NOMO-1 treated with DMSO at 0.1 percent for 48 hours (cell line): ENCODE results near the gene ACO2.
"Not testable (repeated sequence)": the region's sequence is repeated elsewhere in the genome, so short reads cannot be mapped to it uniquely, and the experiment has no call there.

Experiments used
- DNase-seq: peaks from one replicate; lab custom pipeline; 2025; ENCODE audit not compliant: unreplicated experiment; lab: John Stamatoyannopoulos, UW

ACO2 gene

DNA sequence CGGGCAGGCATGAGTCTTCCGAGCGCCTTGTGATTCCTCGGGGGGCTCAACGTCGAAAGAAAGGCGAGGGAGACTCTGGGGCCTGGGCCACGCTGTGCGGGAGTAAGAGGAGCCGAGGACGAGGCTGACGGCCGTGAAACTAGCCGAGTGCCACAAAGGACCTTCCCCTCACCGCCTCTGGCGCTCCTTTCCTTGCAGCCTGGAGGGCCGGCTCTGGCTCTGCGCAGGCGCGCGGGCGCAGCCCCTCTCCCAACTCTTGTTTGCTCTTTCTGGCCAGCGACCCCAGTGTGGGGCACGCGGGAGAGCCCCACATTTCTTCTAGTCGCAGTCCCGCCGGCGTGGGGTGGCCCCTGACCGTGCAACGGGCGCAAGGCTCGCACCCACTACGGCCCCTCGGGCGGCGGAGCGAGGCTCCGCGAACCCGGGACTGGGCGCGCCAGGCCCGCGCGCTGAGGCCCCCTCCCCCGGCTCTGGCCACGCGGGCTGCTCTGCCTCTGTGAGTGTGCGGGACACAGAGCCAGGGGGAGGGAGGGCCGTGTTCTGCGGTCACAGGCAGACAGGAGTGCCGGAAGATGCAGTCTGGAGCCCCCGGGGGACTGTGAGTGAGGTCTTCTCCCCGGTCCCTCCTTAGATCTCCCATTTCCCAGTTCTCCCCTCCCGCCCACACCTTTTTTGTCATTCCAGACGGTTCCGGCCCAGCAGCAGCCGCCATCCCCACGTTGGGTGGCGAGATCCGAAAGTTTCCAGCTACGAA, 21.3 kb upstream of the ACO2 start:
- peak; percentile 50 for DNase-seq

DNA sequence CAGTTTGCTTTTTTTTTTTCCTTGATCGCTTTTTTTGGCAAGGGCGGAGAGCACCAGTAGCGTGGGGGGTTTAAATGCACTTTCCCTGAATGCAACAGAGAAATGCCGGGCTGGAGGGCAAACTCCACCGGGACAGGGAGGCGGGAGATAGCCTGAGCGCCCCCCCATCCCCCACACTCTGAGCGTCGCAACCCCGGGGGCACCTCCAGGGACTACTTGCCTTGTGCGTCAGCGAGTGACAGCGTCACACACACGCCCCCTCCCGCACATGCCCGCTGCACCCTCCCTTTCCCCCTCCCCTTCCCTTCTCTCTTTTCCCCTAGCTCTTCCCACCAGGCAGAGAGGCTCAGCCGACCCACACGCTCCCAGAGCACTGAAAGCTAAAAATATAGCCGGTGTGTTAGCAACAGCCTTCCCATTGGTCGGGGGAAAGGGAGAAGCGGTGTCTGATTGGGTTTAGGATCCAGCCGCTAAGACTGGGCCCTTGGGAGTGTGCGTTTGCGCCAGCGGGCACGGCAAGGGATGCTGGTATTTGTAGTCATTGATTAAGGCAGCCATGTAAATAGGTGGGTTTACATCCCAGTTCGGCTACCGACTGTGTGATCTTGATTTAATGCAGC, 20.6 kb upstream of the ACO2 start:
- DNase-seq: peak; percentile 99

DNA sequence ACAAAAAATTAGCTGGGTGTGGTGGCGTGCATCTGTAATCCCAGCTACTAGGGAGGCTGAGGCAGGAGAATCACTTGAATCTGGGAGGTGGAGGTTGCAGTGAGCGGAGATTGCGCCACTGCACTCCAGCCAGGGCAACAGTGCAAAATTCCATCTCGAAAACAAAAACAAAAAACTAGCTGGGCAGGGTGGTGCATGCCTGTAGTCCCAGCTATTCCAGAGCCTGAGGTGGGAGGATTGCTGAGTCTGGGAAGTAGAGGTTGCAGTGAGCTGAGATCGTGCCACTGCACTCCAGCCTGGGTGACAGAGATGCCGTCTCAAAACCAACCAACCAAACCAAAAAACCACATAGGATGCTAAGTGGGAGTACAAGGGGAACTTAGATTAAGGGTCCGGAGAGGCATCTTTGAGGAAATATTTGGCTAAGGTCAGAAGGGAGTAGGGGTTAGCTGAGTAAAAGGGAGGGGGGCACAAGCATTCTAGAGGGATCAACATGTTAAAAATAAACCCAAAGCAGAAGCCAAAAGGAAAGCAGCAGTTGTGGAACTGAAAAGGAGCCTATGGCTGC, 10.7 kb upstream of the ACO2 start:
- no peak for DNase-seq

DNA sequence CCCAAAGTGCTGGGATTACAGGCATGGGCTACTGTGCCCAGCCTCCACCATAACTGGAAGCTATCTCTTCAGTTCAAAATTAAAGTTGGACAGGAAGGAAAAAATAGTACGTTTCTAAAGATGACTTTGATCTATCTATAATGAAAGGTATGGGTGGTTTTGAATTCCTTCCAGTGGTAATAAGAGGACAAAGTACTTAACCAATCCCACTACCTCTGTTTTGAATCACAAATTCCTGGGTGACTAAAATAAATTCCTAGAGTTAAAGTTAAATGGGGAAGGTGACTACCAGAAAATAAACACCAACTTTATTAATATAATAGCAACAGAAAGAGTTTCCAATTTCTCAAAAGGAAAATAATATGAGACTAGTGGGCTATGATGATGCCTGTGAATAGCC, 9.5 kb upstream of the ACO2 start:
- DNase-seq: no peak

DNA sequence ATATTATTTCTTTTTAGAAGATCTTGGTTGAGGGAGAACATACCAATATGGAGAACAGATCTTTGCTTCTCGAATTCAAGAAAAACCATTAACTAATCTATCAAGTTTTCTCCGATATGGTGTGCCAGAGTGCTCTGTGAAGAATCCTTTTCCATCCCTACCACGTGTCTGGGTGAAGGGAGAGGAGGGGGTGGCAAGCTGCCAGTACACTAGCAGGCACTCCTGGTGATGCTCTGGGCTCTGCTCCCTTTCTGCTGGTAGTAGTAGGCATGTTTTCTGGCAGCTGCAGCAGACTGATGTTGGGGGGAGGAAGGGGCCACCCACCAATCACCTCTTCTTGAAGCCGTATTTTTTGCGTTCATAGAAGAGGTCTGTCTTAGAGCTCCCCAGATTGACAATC, 8.8 kb upstream of the ACO2 start:
- not testable (repeated sequence) for DNase-seq

DNA sequence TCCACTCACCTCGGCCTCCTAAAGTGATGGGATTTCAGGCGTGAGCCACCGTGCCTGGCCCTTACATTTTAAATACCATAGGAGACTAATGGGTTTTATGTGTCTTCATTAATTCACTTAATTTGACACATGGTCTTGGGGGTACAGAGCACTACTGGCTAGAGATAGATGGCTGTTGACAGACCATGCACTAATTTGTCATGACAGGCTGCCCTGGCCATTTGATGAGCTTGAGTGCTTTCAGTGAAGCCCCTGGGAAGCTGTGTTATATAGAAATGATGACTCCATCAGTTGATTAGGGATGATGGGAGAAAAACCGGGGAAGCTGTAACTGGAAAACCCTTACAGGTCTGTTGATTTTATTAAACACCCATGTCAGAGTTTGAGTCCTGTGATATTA, 7.0 kb upstream of the ACO2 start:
- DNase-seq: no peak

DNA sequence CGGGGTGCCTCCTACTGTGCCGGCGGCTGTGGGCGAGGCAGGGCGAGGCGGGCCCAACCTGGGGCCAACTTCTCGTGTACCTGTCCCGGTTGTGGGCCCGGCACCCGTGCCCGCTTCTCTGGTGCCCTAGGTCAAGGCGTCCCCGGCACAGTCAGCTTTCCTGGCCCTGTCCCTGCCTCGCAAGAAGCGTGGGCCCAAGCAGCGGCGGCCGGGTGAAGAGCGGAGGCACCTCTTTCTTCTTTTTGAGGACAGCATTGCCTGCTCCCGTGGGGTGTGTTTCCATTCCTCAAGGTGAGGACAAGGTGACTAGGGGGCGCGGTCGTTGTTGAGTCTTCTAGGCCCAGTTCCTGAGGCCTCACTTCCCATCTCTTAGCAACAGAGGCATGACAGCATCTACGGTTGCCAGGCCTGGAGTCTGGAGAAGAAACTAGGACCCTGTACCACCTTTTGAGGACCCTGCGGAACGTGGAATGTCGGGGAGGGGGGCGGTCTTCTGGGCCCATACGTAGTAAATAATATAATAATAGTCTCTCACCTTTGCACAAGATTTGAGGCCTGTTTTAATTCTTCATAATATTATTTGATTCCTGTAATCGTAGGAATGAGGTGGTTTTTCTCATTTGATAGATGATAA, 418 bp downstream of the ACO2 start:
- peak; percentile 43 for DNase-seq

DNA sequence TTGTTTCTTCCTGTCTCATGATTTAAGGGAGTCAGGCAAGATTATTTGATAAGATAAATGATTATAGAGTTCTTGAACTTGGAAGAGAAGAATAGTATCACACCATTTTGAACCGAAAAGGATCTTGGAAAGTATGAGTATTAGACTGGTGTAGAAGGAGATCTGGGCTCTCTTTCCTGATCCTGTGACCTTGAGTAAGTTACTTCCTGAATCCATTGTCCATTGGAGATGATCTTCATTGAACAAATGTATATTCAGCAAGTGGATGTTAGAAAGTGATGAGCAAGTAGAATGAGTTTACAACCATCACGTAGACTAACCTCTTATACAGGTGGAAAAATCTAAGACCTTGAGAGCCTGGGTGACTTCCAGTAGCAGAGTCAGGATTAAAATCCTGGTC, 2.0 kb downstream of the ACO2 start:
- DNase-seq: no peak

DNA sequence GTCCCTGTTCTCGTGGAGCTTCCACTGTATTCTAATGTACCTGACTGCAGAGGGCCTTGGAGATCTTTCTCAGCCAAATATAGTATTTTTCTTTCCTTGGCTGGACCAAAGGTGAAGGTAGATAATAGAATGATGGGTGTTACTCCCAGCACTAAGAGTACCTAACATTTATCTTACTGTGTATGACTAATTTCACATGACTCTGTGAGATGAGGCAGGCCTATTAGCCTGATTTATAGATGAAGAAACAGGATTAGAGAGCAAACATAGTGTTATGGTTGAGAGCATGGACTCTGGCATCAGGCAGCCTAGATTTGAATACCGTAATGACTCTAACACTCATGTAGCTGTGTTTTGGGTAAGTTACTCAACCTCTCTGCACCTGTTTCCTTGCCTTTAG, 2.7 kb downstream of the ACO2 start:
- DNase-seq: no peak

DNA sequence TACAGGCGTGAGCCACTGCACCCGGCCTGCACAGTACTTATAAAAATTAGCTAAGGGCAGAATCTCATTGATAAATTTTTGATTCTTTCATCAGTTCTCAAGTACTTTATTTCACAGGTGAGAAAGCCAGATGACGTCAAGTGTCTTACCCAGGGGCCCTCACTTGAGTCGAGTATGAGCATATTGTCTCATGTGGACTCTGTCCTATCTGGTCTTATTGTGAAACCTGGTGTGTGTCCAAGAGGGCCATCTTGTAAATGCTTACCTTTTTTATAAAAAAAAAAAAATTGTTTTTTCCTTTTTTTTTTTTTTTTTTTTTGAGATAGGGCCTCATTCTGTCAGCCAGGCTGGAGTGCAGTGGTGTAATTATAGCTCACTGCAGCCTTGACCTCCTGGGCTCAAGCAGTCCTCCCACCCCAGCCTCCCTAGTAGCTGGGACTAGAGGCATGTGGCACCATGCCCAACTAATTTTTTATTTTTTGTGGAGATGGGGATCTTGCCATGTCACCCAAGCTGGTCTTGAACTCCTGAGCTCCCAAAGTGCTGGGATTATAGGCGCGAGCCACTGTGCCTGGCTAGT, 6.0 kb downstream of the ACO2 start:
- no peak for DNase-seq

DNA sequence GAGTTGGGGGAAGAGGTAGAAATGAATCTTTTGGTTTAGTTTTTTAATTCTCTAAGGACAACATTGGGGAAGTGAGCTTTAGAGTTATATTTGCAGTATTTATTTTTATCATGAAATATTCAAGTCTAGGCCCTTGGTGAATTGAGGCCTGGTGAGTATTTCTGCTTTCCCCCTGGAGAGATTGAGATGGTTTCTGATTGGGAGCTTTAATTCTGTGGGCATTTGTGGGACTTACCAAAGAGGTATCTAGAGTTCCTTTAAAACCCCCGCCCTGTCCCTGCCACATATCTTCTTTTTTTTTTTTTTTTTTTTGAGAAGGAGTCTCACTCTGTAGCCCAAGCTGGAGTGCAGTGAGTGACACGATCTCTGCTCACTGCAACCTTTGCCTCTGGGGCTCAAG, 9.6 kb downstream of the ACO2 start:
- no peak for DNase-seq

DNA sequence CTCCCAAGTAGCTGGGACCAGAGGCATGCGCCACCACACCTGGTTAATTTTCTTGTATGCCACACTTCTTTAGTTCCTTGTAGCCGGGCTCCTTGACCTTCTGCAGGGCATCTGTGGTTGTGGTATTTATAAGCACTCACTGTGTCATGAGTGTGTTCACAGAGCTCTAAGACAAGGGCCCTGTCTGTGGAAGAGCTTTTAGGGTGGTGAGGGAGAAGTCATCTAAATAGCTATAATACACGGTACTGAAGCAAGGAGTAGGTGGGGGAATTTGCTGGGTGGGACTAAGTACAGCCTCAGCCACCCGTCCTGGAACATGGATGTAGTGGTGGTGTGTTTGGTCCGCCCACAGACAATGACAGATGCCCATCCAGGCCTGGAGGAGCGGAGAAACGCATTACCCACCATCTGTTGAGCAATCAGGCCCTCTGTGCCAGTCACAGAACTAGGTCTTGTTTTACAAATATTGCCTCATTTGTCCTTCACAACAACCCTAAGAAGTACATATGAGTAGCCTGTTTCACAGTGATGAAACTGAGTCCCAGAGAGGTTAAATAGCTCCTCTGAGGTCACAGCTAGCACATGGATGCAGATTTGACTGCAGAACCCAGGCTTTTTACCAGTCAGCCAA, 10.1 kb downstream of the ACO2 start:
- no peak for DNase-seq

DNA sequence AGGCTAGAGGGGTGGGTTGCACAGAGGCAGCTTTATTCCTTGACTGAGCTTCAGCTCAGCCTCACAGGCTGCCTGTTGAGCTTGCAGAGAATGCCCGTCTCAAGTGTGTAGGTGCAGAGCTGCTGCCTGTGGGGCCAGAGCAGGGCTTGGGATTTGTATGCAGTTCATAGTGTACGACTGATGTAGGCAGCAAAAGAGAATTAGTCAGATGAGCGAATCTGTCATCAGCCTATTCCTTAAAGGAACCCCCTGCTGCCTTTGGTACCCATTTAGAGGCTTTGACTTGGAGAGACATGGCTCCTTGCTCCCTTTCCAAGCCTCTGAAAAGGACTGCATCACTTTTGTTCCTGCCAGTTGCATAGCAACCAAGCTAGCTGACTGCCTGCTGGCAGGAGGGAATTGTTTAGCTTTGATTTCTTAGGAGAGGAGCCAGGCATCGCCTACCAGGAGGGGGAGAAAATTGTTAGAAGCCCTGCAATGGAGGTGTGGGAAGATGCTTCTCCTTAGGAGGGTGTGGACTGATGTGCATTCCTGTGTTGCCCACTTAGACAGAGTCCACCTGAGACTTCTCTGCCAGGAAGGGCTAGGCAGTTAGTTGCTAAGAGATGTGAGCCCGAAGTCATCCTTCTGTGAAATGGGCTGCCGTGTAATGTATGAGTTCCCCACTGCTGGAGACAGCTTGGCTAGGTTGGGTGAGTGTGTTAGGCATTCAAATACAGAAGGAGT, 10.9 kb downstream of the ACO2 start:
- no peak for DNase-seq

DNA sequence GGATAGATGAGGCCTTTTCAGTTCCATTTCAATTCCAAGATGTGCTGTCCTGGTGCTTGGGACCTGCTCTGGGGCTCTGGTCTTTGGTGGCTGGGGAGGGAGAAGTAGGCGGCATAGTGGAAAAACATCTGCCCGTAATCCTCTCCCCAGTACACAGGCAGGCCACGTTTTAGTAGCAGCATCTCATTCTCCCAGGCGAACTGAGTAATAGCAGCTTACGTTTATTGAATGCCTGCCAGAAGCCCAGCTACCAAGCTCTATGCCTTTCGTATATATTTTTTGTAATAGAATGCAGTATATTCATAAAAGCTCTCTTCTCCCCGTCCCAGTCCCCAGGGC, 11.4 kb downstream of the ACO2 start:
- DNase-seq: no peak

DNA sequence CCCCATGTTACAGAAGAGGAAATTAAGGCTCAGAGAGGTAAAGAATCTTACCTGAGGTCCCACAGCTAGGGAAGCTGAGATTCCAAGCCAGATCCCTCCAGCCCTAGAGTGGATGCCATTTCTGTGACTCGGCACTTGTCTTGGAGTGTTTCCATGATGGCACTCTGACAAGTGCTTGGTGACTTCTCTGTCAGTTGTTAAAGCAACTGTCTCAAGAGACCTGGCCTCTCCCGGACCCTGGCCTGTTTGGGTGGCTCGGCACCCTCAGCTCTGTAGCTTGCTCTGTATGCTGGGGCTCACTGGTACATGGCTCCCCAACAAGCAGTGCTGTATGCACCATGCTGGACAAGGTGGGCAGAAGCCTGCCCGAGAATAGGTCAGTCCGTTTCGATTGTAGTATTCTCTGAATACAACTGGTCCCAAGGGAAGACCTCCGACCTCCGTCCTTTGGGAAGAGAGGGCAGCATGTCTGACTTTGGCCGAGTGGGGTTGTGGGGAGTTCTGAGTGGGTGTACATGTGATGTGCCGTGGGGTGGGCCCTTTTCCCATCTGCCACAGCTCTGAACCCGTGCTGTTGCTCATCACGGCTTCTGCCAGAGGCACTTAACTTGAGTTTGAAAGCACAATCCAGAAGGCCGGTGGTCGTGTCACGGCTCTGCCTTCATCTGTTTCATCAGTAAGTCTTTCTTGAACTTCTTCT, 12.4 kb downstream of the ACO2 start:
- no peak for DNase-seq

DNA sequence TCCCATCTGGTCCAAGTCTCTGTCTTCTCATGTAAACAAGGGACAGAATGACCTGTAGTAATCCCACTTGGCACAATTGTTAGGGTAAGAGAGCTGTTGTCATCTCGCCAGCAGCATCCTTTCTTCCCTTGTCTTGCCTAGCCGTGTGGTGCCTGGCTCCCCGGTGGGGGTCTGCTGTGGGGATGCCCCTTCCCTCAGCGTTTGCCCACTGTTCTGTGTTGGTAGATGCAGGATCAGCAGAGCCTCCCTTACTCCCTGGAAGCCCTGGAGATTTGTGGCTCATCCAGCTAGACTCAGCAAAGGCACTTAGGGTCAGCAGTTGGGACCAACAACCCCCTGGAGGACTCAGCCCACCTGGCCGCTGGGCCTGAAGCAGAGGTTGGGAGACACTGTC, 13.0 kb downstream of the ACO2 start:
- DNase-seq: no peak

DNA sequence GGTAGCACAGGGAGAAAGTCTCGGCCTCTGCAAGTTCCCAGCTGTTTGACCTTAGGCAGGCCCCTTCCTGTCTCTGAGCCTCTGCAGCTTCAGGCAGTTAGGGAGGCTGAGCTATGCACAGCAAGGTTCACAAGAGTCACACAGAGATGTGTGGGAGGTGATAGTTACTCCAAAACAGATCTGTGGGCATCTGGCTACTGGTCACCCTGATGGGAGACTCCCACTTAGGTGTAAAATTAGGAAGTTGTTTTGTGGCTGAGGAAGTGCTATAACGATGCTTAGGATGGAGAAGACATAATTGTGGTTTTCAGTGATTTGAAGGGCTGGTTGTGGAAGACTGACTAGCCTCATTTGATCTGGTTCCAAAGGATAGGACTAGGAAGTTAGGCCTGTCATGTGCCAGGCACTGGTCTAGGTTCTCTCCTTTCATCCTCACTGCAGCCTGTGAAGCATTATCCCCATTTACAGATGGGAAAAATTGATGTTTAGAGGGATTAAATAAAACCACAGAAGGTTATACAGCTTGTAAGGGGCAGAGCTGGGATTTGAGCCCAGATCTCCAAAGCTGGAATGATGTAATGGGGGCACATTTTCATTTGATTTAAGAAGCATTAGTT, 13.5 kb downstream of the ACO2 start:
- DNase-seq: peak; percentile 3

DNA sequence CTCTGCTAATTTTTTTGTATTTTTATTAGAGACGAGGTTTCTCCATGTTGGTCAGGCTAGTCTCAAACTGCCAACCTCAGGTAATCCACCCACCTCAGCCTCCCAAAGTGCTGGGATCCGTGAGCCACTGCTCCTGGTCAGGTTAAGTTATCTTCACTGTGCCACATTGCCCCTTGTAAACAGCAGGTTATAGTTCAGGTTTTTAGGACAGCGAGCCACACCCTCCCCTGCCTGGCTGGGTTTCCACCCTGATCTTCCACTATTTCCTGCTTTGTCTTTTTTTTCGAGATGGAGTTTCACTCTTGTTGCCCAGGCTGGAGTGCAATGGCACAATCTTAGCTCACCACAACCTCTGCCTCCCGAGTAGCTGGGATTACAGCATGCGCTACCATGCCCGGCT, 16.1 kb downstream of the ACO2 start:
- DNase-seq: no peak

DNA sequence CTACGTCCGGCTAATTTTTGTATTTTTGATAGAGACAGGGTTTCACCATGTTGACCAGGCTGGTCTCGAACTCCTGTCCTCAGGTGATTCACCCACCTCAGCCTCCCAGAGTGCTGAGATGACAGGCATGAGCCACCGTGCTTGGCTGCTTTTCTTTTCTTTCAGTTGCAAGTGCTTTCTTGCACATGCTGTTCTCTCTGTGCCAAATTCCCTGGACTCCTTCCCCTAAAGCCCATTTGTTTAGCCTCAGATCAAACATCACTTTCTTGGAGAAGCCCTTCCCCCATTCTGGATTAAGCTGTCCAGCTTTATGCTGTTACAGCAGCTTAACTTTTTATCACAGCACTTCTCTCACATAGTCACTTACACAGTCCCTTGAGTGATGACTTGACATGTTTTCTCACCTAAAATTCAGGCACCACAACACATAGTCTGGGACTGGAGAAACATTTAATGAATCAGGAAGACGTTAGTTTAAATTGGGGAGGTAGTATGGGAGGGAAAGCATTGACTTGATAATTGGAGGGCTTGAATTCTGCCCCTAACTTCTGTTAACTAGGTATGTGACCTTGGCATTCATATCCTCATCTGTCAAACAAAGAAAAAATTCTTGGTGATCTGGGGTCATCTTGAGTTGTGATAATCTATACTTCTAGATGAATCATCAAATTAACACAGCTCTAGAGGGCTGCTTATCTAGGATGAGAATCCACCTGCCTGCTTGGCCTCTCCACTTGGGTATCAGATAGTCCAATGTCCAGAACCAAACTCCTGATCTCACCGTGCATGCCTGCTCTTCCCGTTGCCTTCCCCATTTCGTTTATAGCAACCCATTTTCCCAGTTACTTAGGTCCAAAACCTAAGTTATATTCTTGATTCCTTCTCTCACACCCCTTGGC, 18.4 kb downstream of the ACO2 start:
- DNase-seq: no peak
